GM19099 (cell line): ENCODE results near the gene VTI1B.

ENCODE experiments used
- POLR2A ChIP-seq: IDR thresholded peaks from 3 replicates; pipeline ENCODE4 v1.6.1; 2011; ENCODE audit warnings: low read depth; ENCODE audit not compliant: insufficient read length; ENCODE audit errors: extremely low read depth

VTI1B gene

DNA sequence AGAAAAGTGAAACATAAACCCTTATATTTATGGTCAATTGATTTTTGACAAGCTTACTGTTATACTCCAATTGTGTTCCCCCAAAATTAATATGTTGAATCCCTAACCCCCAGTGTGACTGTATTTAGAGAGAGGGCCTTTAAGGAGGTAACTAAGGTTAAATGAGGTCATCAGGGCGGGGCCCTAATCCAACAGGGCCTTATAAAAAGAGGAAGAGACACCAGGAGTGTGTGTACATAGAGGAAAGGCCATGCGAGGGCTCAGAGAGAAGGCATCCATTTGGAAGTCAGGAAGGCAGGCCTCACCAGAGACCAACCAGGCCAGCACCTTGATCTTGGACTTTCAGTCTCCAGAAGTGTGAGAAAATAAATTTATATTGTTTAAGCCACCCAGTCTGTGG lies 6.5 kb upstream of the VTI1B start:
- TF ChIP-seq POLR2A, result no peak

DNA sequence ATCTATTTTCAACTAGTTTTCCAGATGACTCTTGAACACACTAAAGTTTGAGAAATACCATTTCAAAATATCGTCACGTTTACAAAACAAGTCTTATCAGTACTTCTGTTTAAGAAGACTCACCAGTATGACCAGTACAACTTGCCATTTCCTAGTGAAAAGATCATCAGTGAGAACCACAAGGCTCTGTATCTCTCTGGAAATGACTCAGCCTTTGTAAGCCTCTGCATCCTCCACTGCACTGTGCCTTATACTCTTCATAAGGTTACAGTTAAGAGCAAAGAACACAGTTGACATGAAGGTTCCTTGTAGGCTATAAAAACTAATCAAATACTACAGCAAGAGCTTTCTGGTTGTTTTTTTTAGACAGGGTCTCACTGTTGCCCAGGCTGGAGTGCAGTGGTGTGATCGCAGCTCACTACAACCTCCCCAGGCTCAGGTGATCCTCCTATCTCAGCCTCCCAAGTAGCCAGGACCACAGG lies 5.7 kb upstream of the VTI1B start:
- no peak for TF ChIP-seq POLR2A

DNA sequence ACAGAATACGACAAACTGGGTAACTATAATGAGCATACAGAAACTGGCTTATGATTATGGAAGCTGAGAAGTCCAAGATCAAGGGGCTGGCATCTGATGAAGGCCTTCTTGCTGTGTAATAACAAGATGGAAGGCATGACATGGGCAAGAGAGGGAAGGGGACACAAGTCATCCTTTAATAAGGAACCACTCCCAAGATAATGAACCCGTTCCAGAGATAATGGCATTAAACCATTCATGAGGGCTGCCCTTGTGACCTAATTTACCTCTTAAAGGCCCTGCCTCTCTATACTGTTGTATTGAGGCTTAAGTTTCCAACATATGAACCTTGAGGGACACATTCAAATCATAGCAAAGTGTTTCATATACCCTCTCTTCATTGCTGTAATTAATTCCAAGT lies 4.6 kb upstream of the VTI1B start:
- no peak for TF ChIP-seq POLR2A

DNA sequence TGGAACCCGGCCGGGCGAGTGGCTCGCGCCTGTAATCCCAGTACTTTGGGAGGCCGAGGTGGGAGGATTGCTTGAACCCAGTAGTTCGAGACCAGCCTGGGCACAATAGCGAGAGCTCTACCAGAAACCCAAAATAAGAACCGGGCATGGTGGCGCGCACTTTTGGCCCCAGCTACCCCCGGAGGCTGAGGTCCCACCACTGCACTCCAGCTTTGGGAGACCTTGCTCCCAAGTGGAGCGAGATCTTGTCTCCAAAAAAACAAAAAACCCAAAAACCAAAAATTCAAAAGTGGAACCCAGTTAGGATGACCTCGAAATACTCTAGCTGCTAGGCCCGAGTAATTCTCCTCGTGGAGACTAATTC lies 769 bp upstream of the VTI1B start:
- TF ChIP-seq POLR2A, result no peak

DNA sequence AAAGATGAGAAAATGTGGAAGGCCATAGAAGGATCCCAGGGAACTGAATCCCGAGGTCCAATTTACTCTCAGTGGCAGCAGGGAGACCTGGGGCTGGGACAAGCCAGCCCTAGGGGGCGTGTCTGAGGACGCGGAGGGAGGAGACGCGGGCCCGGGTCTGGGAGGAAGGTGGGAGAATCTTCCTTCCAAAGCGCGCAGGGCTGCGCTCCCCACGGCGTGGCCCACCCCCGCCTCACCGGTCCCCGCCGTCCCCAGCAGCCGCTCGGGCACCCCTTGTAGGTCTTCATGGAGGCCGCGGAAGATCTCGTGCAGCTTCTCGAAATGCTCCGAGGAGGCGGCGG lies 323 bp downstream of the VTI1B start:
- TF ChIP-seq POLR2A, result no peak

DNA sequence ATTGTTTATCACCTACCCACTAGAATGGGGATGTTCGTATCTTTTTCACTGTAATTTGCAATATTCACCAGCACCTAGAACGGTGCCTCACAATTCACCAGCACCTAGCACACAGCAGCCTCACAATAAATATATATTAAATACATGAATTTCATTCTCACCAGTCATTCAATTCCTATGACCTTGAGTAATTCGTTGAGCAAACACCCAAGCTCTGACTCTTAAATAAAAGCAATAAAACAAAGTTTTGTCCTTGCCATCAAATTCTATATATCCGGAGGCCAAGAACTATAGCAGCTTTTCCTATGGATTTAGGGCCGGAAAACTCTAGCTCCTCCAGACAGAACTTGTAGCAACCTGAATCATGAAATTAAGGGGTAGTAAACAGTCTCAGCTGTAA lies 981 bp downstream of the VTI1B start:
- TF ChIP-seq POLR2A, result no peak

DNA sequence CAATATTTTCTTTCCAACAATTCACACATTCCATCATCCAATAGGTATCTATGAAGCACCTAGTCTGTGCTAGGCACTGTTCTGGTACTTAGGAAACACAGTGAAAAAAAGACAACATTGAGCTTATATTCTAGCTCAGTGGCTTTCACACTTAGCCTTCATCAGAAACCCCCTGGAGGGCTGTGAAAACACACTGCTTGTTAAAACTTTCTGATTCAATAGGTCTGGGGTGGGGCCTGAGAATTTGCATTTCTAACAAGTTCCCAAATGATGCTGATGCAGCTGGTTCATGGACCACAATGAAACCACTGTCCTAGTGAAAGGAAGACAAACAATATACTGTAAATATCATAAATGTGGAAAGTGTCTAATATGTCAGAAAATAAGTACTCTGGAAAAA lies 5.9 kb downstream of the VTI1B start:
- TF ChIP-seq POLR2A, result no peak

DNA sequence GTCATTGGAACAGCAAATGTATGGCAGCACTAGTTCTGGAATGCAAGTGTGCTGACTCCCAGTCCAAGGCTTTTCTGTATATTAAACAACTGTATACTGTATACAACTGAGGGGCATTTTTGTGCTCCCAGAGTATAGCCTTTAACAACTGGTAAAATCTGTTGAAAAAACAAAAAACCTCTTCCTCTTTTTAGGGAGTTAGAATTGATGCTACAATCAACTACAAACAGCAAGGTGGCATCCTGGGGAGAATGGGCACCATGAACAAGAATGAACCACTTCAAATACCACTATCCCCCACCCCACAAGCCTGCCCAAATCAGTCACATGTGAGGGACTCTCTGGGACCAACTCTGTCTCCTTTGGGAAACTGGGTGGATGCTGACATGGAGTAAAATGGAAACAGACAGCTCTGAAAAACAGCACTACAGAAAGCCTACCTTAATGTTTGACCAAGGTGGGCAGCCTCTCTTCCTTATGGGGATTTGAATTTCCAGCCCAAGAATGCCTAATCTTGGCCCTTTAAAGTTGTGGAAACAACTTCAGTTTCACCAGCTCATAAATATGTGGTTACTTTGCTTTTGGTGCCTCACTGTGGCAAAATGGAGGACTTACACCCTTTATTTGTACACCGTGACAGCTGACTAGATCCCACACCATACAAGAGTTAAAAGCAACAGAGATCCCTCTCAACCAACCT lies 7.5 kb downstream of the VTI1B start:
- no peak for TF ChIP-seq POLR2A

DNA sequence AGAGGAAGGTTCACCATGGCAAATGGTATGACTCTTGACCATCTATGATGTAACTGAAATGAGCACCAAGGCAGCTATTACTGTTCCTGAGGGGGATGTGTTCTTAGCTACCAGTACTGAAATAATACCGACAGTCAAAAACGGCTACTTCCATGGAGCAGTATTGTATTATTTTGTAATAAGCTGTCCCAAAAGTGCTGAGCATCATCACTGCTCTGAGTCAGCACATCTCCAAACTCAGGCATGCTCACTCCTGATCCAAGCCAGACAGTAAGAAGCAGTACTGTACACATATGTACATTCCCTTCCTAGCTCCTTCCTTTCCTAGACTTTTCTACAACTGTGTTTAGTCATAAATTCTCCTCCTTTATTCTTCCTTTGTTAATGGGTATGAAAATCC lies 8.6 kb downstream of the VTI1B start:
- no peak for TF ChIP-seq POLR2A

DNA sequence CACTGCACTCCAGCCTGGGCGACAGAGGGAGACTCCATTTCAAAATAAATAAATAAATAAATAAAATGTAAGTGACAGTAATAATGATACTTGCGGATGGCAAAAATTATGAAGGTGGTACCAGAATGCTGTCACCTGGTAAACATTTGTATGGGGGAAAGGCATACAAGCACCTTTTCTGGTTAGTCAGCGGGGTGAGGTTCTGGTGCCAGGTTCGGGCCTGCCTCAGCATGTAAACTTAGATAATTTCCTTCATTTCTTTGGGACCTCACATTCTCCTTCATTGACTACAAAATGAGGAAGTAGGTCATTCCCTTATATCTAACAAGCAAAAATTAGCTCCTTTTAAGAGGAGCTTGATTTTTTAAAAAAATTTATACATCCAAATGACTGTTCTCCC lies 10.8 kb downstream of the VTI1B start:
- TF ChIP-seq POLR2A, result no peak

DNA sequence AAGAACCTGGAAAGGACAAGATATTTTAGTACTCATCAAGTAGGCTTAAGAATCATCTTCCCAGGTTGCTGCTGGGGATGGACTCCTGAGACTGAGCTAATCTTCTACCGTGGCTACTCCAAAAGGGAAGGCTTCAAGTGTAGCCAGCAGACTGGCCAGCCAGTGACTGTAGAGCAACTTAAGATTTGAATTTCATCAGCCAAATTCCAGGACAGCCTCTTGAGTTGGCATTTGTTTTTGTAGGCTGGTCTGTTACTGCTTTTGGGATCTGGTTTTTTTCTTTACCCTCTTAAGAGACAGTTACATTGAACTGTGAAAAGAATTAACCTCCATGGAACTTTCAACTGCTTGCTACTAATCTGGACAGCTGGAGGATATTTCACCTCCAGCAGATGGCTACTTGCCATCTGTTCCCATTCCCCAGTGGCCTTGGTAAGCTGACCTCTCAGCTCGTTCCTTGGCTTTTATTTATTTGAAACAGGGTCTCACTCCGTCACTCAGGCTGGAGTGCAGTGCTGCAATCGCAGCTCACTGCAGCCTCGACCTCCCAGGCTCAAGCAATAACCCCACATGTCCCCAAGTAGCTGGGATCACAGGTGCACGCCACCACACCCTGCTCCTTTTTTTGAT lies 20.7 kb downstream of the VTI1B start:
- TF ChIP-seq POLR2A, result no peak

DNA sequence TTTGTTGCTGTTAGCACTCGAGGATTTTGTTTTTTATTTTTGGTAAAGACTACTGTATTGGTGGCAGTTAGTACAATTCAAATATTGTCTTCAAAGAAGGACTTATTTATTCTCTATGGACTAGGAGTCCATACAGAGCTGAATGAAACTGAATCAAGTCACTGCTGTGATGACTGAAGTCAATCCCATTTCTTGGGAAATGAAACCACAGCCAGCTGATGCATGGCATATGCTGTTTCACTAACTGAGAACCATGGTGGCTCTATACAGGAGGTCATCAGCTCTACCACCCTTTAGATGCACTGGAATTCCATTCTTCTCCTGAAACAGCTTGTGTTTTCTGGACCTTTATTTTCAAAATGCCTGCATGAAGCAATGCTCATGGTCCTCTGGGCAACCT lies 22.2 kb downstream of the VTI1B start:
- TF ChIP-seq POLR2A, result no peak

DNA sequence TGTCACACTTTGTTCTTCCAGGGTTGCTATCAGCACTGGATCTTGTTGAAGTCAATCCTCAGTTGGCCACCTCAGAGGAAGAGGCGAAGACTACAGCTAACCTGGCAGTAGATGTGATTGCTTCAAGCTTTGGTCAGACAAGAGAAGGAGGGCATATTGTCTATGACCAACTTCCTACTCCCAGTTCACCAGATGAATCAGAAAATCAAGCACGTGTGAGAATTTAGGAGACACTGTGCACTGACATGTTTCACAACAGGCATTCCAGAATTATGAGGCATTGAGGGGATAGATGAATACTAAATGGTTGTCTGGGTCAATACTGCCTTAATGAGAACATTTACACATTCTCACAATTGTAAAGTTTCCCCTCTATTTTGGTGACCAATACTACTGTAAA lies 23.7 kb downstream of the VTI1B start:
- no peak for TF ChIP-seq POLR2A

DNA sequence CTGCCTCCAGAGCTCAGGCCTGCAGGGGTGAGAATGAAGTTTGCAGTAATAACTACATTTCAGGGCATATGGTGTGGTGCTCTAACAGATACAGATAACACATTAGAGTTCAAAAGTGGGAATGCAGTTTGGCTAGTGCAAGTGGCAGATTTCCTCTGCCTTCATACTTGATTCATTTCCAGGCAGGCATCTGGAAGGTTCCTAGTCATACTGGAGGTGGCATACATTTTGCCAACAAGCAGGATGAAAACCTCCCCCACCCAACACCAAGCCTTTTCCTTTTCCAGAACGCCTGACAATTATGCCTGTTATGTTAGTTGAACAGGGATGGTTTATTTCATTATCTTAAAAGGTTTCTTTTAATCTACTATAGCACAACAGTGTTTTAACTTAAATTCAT lies 24.3 kb downstream of the VTI1B start:
- no peak for TF ChIP-seq POLR2A

DNA sequence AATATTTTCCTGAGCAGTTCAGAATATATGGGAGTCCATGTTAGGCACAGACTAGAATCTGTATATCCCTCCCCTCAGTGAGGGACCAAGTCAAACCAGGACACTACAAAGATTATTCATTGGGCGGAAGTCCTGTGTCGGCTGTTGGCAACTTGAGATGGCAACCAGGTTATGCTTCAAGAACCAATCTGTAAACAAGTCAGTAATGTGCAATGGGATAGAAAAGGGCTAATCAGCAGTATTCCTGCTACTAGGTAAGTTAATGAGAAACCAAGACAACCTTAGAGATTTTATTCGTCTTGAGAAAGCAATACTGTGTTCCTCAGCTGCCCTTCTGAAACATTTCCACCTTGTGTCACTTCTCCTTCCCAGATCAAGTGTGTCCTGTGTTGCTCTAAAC lies 28.3 kb downstream of the VTI1B start:
- TF ChIP-seq POLR2A, result no peak

DNA sequence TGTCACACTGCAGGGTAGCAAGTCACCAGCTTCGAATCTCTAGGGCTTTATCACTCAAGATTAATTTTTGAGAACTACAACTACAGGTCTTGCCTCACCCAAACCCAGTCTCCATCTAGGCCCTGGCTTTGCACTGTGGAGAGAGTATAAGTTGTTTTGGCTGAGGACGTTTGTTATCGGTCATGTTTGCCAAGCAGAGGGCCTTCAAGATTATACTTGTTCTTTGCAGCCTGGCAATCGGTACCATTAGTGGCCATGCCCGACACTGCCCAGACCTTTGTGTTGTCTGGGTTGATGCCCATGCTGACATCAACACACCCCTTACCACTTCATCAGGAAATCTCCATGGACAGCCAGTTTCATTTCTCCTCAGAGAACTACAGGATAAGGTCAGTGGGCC lies 29.0 kb downstream of the VTI1B start:
- no peak for TF ChIP-seq POLR2A

DNA sequence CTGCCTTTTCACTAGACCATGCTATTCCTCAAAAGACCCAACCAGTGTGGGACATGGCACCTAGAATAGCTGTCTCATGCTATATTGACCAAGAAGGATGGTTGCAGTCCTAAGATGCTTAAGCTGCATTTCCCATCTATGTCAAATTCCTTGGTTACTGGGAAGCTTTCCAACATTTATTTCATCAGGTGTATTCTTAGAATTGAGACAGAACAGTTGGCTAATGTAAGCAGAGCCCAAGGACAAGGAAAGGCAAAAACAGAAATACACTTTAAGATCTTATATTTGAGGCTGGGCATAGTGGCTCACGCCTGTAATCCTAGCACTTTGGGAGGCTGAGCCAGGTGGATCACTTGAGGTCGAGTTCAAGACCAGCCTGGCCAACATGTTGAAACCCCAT lies 30.0 kb downstream of the VTI1B start:
- TF ChIP-seq POLR2A, result no peak
